Spleen (tissue), 11 donors: ENCODE data around the gene TTC39A. TPM values are rescaled to one million over a fixed set of nuclear protein-coding genes. Genes with fewer than 3 reads are reported as not detected.

ENCODE experiments used
- DNase-seq: peaks from one replicate; pipeline ENCODE4 v3.0.0-alpha.2; 2020
- H3K27ac ChIP-seq, 8 donors: fragments of 200-600 bp; sonication (generic) in 7 of 8; 1 replicate in 4 of 8; 2 replicates in 4 of 8; pipeline versions ENCODE4 v1.5.0 to v1.8.0; 2016 to 2021; ENCODE audit warnings: inconsistent platforms in 4 of 8, mild to moderate bottlenecking in 4 of 8, moderate library complexity in 1 of 8
- H3K27me3 ChIP-seq, 7 donors: fragments of 200-600 bp; sonication (generic) in 6 of 7; replicated peaks in 1 of 7; 1 replicate in 4 of 7; 2 replicates in 3 of 7; pipeline versions ENCODE4 v1.5.0 to v1.8.0; 2016 to 2021; ENCODE audit warnings: inconsistent platforms in 3 of 7, mild to moderate bottlenecking in 1 of 7
- H3K36me3 ChIP-seq, 6 donors: fragments of 200-600 bp; sonication (generic) in 5 of 6; 1 replicate in 4 of 6; 2 replicates in 2 of 6; pipeline versions ENCODE4 v1.5.0 to v1.8.0; 2016 to 2021; ENCODE audit warnings: inconsistent platforms in 2 of 6
- H3K4me1 ChIP-seq, 6 donors: fragments of 200-600 bp; sonication (generic) in 5 of 6; 1 replicate in 3 of 6; 2 replicates in 3 of 6; pipeline versions ENCODE4 v1.5.0 to v1.8.0; 2016 to 2021; ENCODE audit warnings: inconsistent platforms in 3 of 6
- H3K4me3 ChIP-seq, 8 donors: fragments of 200-600 bp; sonication (generic) in 7 of 8; 1 replicate in 4 of 8; 2 replicates in 4 of 8; pipeline versions ENCODE4 v1.5.0 to v1.8.0; 2016 to 2021; ENCODE audit warnings: inconsistent platforms in 4 of 8, mild to moderate bottlenecking in 4 of 8, moderate library complexity in 2 of 8
- H3K9me3 ChIP-seq, 8 donors: fragments of 200-600 bp; sonication (generic) in 7 of 8; 1 replicate in 4 of 8; 2 replicates in 4 of 8; pipeline versions ENCODE4 v1.5.0 to v1.8.0; 2016 to 2021; ENCODE audit warnings: inconsistent platforms in 4 of 8
- POLR2A ChIP-seq, 3 donors: fragments of 450-650 bp; IDR thresholded peaks; one replicate each; pipeline ENCODE4 v1.5.1; 2017; ENCODE audit warnings: antibody characterized with exemption in 3 of 3, mild to moderate bottlenecking in 1 of 3
- POLR2AphosphoS5 ChIP-seq, 3 donors: sonication (generic); formaldehyde crosslinking; IDR thresholded peaks; one replicate each; pipeline ENCODE4 v1.5.1; 2017; ENCODE audit warnings: antibody characterized with exemption in 3 of 3
- WGBS, 5 donors: extraction: QIAGEN DNeasy Blood & Tissue Kit in 3 of 5; methylation state at CpG; one replicate each; pipeline versions ENCODE4 v1.1.5 to v1.1.7; 2013 to 2018; 5-methylcytosine and 5-hydroxymethylcytosine counted together
- intact Hi-C: fragments of 100-400 bp; cut with DNase I; formaldehyde crosslinking; loops from one replicate; pipeline ENCODE4 v1.15.0; 2023; ENCODE audit warnings: low total_unique reads
- polyA plus RNA-seq, 3 donors: library from polyadenylated mRNA; stranded (reverse); fragments of 200-250 nt; gene quantifications; one replicate each; pipeline ENCODE4 v1.2.1, GENCODE V29; 2013
- total RNA-seq, 7 donors: library from RNA; depleted of rRNA in 3 of 7; stranded (reverse); fragments of >200 nt in 3 of 7; fragmentation: NEBNext Ultra II Directional in 4 of 7; extraction: Animal tissue kit (Norgen Biotek cat#: 25700) in 4 of 7; gene quantifications; one replicate each; pipeline versions ENCODE4 v1.1.0 to v1.2.1, GENCODE V29; 2016 to 2021
- TF ChIP-seq, protein P1 (sequence below), 11 experiments: fragments of 200-600 bp in 7 of 11; fragments of 450-650 bp in 4 of 11; sonication (generic) in 4 of 11; IDR thresholded peaks in 8 of 11; conservative IDR thresholded peaks in 3 of 11; 1 replicate in 7 of 11; 2 replicates in 4 of 11; pipeline versions ENCODE4 v1.4.0 to v1.8.0; 2016 to 2021; ENCODE audit warnings: antibody characterized with exemption in 11 of 11, inconsistent platforms in 4 of 11, mild to moderate bottlenecking in 1 of 11
- donor health status: healthy with polysubstance abuse.
- donor health status: DM: no; HTN: no; CAD: no; lungs with moderate emphysema.
- donor health status: DM: no; HTN: no; CAD: no.
- donor health status: Bipolar disorder and iron deficiency.
- donor health status: healthy.
- donor health status: DM: no; HTN: no; CAD: no.
- donor health status: DM: yes; HTN: yes; CAD: no.

Gene TTC39A
- total and polyA plus RNA-seq, 10 donors, result 0.24 to 2.4 (median 0.70) TPM; not detected in 1

DNA sequence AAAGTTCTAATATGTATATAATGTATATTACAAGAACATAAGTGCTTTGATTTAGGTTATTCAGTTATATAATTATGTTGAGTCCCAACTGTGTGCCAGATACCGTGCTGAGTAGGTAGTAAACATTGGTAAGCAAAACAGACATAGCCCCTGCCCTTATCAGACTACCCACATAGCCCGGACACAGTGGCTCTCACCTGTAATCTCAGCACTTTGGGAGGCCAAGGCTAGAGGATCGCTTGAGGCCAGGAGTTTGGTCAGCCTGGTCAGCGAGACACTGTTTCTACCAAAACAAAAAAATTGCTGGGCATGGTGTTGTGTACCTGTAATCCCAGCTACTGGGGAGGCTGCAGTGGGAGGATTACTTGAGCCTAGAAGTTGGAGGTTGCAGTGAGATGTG lies 63.6 kb downstream of the TTC39A start:
- H3K4me1 ChIP-seq, result peaks cover 0 to 75% (median 54%) of the 10 kb centered on the region in 6 donors
- intact Hi-C loops, result no loop called here
- H3K36me3 ChIP-seq, result peaks cover 0 to 23% (median 17%) of the 10 kb centered on the region in 6 donors
- no peak overlapping the region for H3K27ac ChIP-seq
- no peak for DNase-seq
- H3K9me3 ChIP-seq, result no peaks in the 10 kb centered on the region
- TF ChIP-seq, protein P1, sequence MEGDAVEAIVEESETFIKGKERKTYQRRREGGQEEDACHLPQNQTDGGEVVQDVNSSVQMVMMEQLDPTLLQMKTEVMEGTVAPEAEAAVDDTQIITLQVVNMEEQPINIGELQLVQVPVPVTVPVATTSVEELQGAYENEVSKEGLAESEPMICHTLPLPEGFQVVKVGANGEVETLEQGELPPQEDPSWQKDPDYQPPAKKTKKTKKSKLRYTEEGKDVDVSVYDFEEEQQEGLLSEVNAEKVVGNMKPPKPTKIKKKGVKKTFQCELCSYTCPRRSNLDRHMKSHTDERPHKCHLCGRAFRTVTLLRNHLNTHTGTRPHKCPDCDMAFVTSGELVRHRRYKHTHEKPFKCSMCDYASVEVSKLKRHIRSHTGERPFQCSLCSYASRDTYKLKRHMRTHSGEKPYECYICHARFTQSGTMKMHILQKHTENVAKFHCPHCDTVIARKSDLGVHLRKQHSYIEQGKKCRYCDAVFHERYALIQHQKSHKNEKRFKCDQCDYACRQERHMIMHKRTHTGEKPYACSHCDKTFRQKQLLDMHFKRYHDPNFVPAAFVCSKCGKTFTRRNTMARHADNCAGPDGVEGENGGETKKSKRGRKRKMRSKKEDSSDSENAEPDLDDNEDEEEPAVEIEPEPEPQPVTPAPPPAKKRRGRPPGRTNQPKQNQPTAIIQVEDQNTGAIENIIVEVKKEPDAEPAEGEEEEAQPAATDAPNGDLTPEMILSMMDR (IDR thresholded peaks at IDR 0.05 in 8 of 11, conservative IDR thresholded peaks at IDR 0.05 in 3 of 11), result no peak
- TF ChIP-seq POLR2A (IDR thresholded peaks at IDR 0.05), result no peak
- no peak for TF ChIP-seq POLR2AphosphoS5 (IDR thresholded peaks at IDR 0.05)
- no peak overlapping the region for H3K4me3 ChIP-seq
- WGBS, 5 donors, result 95 to 99% (median 97%) methylated on average over 4 of the region's 4 CpGs
- H3K27me3 ChIP-seq, result no peaks in the 10 kb centered on the region

DNA sequence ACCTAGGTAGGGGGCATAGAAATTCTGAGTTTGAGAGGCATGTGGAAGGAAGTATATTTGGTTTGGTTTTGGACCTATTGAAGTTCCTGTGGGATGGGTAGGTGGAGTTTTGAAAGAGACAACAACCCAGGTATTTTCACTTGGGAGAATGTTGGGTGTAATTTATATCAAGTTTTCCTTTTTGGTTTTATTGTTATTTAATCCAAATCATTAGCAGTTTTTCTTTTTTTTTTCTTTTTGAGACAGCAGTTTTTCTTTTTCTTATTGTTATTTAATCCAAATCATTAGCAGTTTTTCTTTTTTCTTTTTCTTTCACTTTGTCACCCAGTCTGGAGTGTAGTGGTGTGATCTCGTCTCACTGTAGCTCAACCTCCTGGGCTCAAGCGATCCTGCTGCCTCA lies 64.2 kb downstream of the TTC39A start:
- TF ChIP-seq, protein P1 (IDR thresholded peaks at IDR 0.05 in 8 of 11, conservative IDR thresholded peaks at IDR 0.05 in 3 of 11), result no peak
- TF ChIP-seq POLR2A (IDR thresholded peaks at IDR 0.05) (no peak), POLR2AphosphoS5 (IDR thresholded peaks at IDR 0.05) (no peak)
- peaks cover 0 to 79% (median 57%) of the 10 kb centered on the region in 6 donors for H3K4me1 ChIP-seq
- H3K4me3 ChIP-seq, result no peak overlapping the region
- H3K27ac ChIP-seq, result no peak overlapping the region
- H3K36me3 ChIP-seq, result peaks cover 0 to 17% (median 14%) of the 10 kb centered on the region in 6 donors
- intact Hi-C loops, result no loop called here
- DNase-seq, result no peak
- H3K27me3 ChIP-seq, result no peaks in the 10 kb centered on the region
- 88 to 100% (median 94%) methylated on average over 2 of the region's 2 CpGs for WGBS, 5 donors
- no peaks in the 10 kb centered on the region for H3K9me3 ChIP-seq

DNA sequence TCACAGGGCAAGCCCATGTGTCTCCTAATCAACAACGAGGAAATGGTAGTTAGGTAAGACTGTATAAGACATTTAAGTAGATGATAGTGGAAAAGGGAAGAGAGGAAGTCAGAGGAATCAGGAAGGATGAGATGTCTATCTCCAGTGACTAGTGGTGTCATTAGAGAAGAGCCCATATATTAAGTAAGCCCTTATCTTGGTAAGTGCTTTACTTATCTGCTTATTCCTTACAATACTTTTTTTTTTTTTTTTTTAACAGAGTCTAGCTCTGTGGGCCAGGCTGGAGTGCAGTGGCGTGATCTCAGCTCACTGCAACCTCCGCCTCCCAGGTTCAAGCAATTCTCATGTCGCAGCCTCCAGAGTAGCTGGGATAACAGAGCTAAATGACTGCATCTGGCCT lies 64.7 kb downstream of the TTC39A start:
- H3K9me3 ChIP-seq, result no peaks in the 10 kb centered on the region
- H3K36me3 ChIP-seq, result peaks cover 0 to 11% (median 8%) of the 10 kb centered on the region in 6 donors
- no peak overlapping the region for H3K4me3 ChIP-seq
- no peak for DNase-seq
- WGBS, 5 donors, result 74 to 86% (median 80%) methylated on average over 4 of the region's 4 CpGs
- intact Hi-C loops, result no loop called here
- no peak for TF ChIP-seq POLR2A (IDR thresholded peaks at IDR 0.05)
- TF ChIP-seq POLR2AphosphoS5 (IDR thresholded peaks at IDR 0.05), result no peak
- TF ChIP-seq, protein P1 (IDR thresholded peaks at IDR 0.05 in 8 of 11, conservative IDR thresholded peaks at IDR 0.05 in 3 of 11), result no peak
- H3K27me3 ChIP-seq, result no peaks in the 10 kb centered on the region
- H3K27ac ChIP-seq, result no peak overlapping the region
- peaks cover 0 to 85% (median 60%) of the 10 kb centered on the region in 6 donors for H3K4me1 ChIP-seq

DNA sequence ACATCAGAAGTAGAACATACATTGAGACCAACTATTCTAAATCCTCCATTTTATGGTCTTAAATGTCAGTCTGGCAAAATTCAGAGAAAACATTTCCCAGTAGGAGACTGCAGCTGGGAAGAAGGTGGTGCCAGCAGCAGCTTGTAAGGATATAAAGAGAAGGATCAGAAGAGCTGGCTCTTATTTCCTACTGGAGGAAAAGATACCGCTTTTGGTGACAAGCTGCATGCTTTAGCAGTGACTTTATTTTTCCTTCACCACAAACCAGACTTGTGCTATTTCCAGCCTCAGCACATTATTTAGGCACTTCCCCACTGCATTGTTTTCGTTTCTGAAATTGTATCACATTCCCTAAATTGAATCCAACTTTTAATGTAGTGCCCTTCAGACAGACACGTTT lies 65.9 kb downstream of the TTC39A start:
- Histone ChIP-seq H3K27me3 (no peaks in the 10 kb centered on the region), H3K4me3 (no peak overlapping the region), H3K36me3 (no peaks in the 10 kb centered on the region), H3K9me3 (no peaks in the 10 kb centered on the region), H3K4me1 (peaks cover 2 to 95% (median 63%) of the 10 kb centered on the region in 6 donors), H3K27ac (peak overlapping the region in 1 of 8 donors; percentile 19)
- TF ChIP-seq POLR2A (IDR thresholded peaks at IDR 0.05), result no peak
- TF ChIP-seq, protein P1 (IDR thresholded peaks at IDR 0.05 in 8 of 11, conservative IDR thresholded peaks at IDR 0.05 in 3 of 11), result no peak
- no peak for TF ChIP-seq POLR2AphosphoS5 (IDR thresholded peaks at IDR 0.05)
- 33 to 49% (median 40%) methylated on average over 3 of the region's 3 CpGs for WGBS, 5 donors
- intact Hi-C loops, result no loop called here
- no peak for DNase-seq
